ENCODE data around the gene NXT1. TPM values are rescaled to one million over a fixed set of nuclear protein-coding genes. Genes with fewer than 3 reads are reported as not detected.

The NXT1 gene
- total RNA-seq, 1 donor: 18.5 TPM

- Histone ChIP-seq H3K27ac (ENCODE audit: low read depth, low read length) (no peak overlapping the region), H4K20me1 (ENCODE audit: insufficient read depth, low read length) (no peaks in the 10 kb centered on the region), H3K4me1 (ENCODE audit: insufficient read depth, low read length) (no peaks in the 10 kb centered on the region), H3K9me3 (ENCODE audit: low read depth, low read length) (no peaks in the 10 kb centered on the region), H3K27me3 (ENCODE audit: insufficient read depth, low read length) (peaks cover 21% of the 10 kb centered on the region), H3K4me3 (ENCODE audit: insufficient read depth, low read length) (no peak overlapping the region), H2AFZ (ENCODE audit: low read length) (no peak overlapping the region), H3K79me2 (ENCODE audit: insufficient read depth, low read length) (no peaks in the 10 kb centered on the region), H3K36me3 (ENCODE audit: insufficient read depth, low read length) (no peaks in the 10 kb centered on the region), H3K4me2 (ENCODE audit: insufficient read depth, low read length) (no peak overlapping the region)
- TF ChIP-seq CTCF (IDR thresholded peaks at IDR 0.05; ENCODE audit: extremely low read depth, low read depth, low read length): no peak
- peak; percentile 11 for DNase-seq (ENCODE audit: insufficient read length, low spot score, missing footprints)
Measured at GRCh38 chr20:23308024-23308423, 42.6 kb upstream of the NXT1 start.

- Histone ChIP-seq H3K4me1 (ENCODE audit: insufficient read depth, low read length) (no peaks in the 10 kb centered on the region), H3K27ac (ENCODE audit: low read depth, low read length) (no peak overlapping the region), H3K4me3 (ENCODE audit: insufficient read depth, low read length) (no peak overlapping the region), H3K4me2 (ENCODE audit: insufficient read depth, low read length) (no peak overlapping the region), H2AFZ (ENCODE audit: low read length) (no peak overlapping the region), H3K79me2 (ENCODE audit: insufficient read depth, low read length) (no peaks in the 10 kb centered on the region), H4K20me1 (ENCODE audit: insufficient read depth, low read length) (no peaks in the 10 kb centered on the region), H3K36me3 (ENCODE audit: insufficient read depth, low read length) (no peaks in the 10 kb centered on the region), H3K27me3 (ENCODE audit: insufficient read depth, low read length) (peaks cover 19% of the 10 kb centered on the region), H3K9me3 (ENCODE audit: low read depth, low read length) (no peaks in the 10 kb centered on the region)
- DNase-seq (ENCODE audit: insufficient read length, low spot score, missing footprints): no peak
- TF ChIP-seq CTCF (IDR thresholded peaks at IDR 0.05; ENCODE audit: extremely low read depth, low read depth, low read length): no peak
Measured at GRCh38 chr20:23308908-23309307, 41.7 kb upstream of the NXT1 start.

- Histone ChIP-seq H3K27me3 (ENCODE audit: insufficient read depth, low read length) (peaks cover 28% of the 10 kb centered on the region), H3K4me2 (ENCODE audit: insufficient read depth, low read length) (no peak overlapping the region), H3K36me3 (ENCODE audit: insufficient read depth, low read length) (no peaks in the 10 kb centered on the region), H3K4me3 (ENCODE audit: insufficient read depth, low read length) (no peak overlapping the region), H3K79me2 (ENCODE audit: insufficient read depth, low read length) (no peaks in the 10 kb centered on the region), H3K4me1 (ENCODE audit: insufficient read depth, low read length) (no peaks in the 10 kb centered on the region), H4K20me1 (ENCODE audit: insufficient read depth, low read length) (no peaks in the 10 kb centered on the region), H2AFZ (ENCODE audit: low read length) (no peak overlapping the region), H3K9me3 (ENCODE audit: low read depth, low read length) (no peaks in the 10 kb centered on the region), H3K27ac (ENCODE audit: low read depth, low read length) (no peak overlapping the region)
- TF ChIP-seq CTCF (IDR thresholded peaks at IDR 0.05; ENCODE audit: extremely low read depth, low read depth, low read length): no peak
- DNase-seq (ENCODE audit: insufficient read length, low spot score, missing footprints): peak; percentile 38
Measured at GRCh38 chr20:23309781-23310180, 40.8 kb upstream of the NXT1 start.

- no peak for TF ChIP-seq CTCF (IDR thresholded peaks at IDR 0.05; ENCODE audit: extremely low read depth, low read depth, low read length)
- no peaks in the 10 kb centered on the region for H3K79me2 ChIP-seq (ENCODE audit: insufficient read depth, low read length)
- no peaks in the 10 kb centered on the region for H3K9me3 ChIP-seq (ENCODE audit: low read depth, low read length)
- H3K4me1 ChIP-seq (ENCODE audit: insufficient read depth, low read length): no peaks in the 10 kb centered on the region
- H3K4me3 ChIP-seq (ENCODE audit: insufficient read depth, low read length): no peak overlapping the region
- no peak for DNase-seq (ENCODE audit: insufficient read length, low spot score, missing footprints)
- H4K20me1 ChIP-seq (ENCODE audit: insufficient read depth, low read length): no peaks in the 10 kb centered on the region
- H3K27ac ChIP-seq (ENCODE audit: low read depth, low read length): no peak overlapping the region
- no peak overlapping the region for H2AFZ ChIP-seq (ENCODE audit: low read length)
- peaks cover 42% of the 10 kb centered on the region for H3K27me3 ChIP-seq (ENCODE audit: insufficient read depth, low read length)
- H3K36me3 ChIP-seq (ENCODE audit: insufficient read depth, low read length): no peaks in the 10 kb centered on the region
- H3K4me2 ChIP-seq (ENCODE audit: insufficient read depth, low read length): no peak overlapping the region
Measured at GRCh38 chr20:23311947-23312506, 38.6 kb upstream of the NXT1 start.
